Naive B cell (primary cell): ENCODE data around the gene CFAP298. TPM values are rescaled to one million over a fixed set of nuclear protein-coding genes. Genes with fewer than 3 reads are reported as not detected.
"Not testable (repeated sequence)": the region's sequence is repeated elsewhere in the genome, so short reads cannot be mapped to it uniquely, and the experiment has no call there.

Experiments used
- ATAC-seq, 2 donors: fragments of 150-1000 bp; cut with Tn5 transposase; 2 replicates each; pipeline ENCODE4 v1.10.0; 2021; ENCODE audit warnings: low read depth in 2 of 2, mild to moderate bottlenecking in 2 of 2, moderate library complexity in 2 of 2
- DNase-seq: peaks from one replicate; pipeline ENCODE4 v3.0.0; 2022
- H3K27ac Mint-ChIP-seq, 6 donors: one replicate each; pipeline ENCODE4 v1.8.0; 2020 to 2022; ENCODE audit warnings: mild to moderate bottlenecking in 6 of 6, mixed read lengths in 6 of 6, moderate library complexity in 5 of 6, inconsistent platforms in 2 of 6
- H3K27me3 Mint-ChIP-seq, 3 donors: one replicate each; pipeline ENCODE4 v1.8.0; 2021 to 2022; ENCODE audit warnings: mixed read lengths in 3 of 3, mild to moderate bottlenecking in 1 of 3
- H3K36me3 Mint-ChIP-seq, 2 donors: one replicate each; pipeline ENCODE4 v1.8.0; 2020 to 2022; ENCODE audit warnings: mixed read lengths in 2 of 2, inconsistent platforms in 1 of 2, mild to moderate bottlenecking in 1 of 2
- H3K4me1 Mint-ChIP-seq, 3 donors: one replicate each; pipeline ENCODE4 v1.8.0; 2020 to 2022; ENCODE audit warnings: mixed read lengths in 3 of 3, inconsistent platforms in 1 of 3, mild to moderate bottlenecking in 1 of 3, moderate library complexity in 1 of 3
- H3K4me3 Mint-ChIP-seq, 8 donors: one replicate each; pipeline ENCODE4 v1.8.0; 2020 to 2022; ENCODE audit warnings: mild to moderate bottlenecking in 8 of 8, mixed read lengths in 8 of 8, moderate library complexity in 8 of 8, inconsistent platforms in 2 of 8
- H3K9me3 Mint-ChIP-seq, 7 donors: one replicate each; pipeline ENCODE4 v1.8.0; 2020 to 2022; ENCODE audit warnings: mixed read lengths in 7 of 7, mild to moderate bottlenecking in 5 of 7, inconsistent platforms in 2 of 7, moderate library complexity in 1 of 7
- polyA plus RNA-seq, 6 donors: library from polyadenylated mRNA; unstranded; fragments of 300-500 nt; fragmentation: Illumina TruSeq; gene quantifications; one replicate each; pipeline ENCODE4 v1.2.3, GENCODE V29; 2021; ENCODE audit warnings: low read depth in 6 of 6

The CFAP298 gene
- polyA plus RNA-seq, 6 donors from 2014 or later = 54.8 to 65.4 (median 57.6) TPM

- H3K27me3 Mint-ChIP-seq = peaks cover 0 to 15% (median 6%) of the 10 kb centered on the region in 3 donors
- H3K36me3 Mint-ChIP-seq = peaks cover under 1 to 8% of the 10 kb centered on the region in 2 donors
- ATAC-seq = peak; percentile 2
- peak overlapping the region; percentile 39 to 99 (median 98) for H3K27ac Mint-ChIP-seq
- peaks cover 0 to 21% (median 6%) of the 10 kb centered on the region in 3 donors for H3K4me1 Mint-ChIP-seq
- H3K4me3 Mint-ChIP-seq = peak overlapping the region; percentile 88 to 99 (median 98)
- H3K9me3 Mint-ChIP-seq = peaks cover 0 to 4% (median 0%) of the 10 kb centered on the region in 7 donors
- DNase-seq = peak; percentile 34
These were observed 643 bp downstream of the CFAP298 start for GRCh38 chr21:32611471-32611997.

- Mint-ChIP-seq H3K27me3 (peaks cover 0 to 10% (median under 1%) of the 10 kb centered on the region in 3 donors), H3K4me1 (peaks cover 0 to 21% (median 6%) of the 10 kb centered on the region in 3 donors), H3K36me3 (peaks cover 6 to 13% of the 10 kb centered on the region in 2 donors), H3K4me3 (peak overlapping the region in 6 of 8 donors; percentile 19 to 97 (median 46))
- DNase-seq, ATAC-seq, H3K9me3 Mint-ChIP-seq, H3K27ac Mint-ChIP-seq: not testable (repeated sequence)
These were observed 1.2 kb downstream of the CFAP298 start for GRCh38 chr21:32610940-32611339.

GRCh38 chr21:32608851-32609250 lies 3.3 kb downstream of the CFAP298 start:
- H3K36me3 Mint-ChIP-seq = peaks cover 21 to 24% of the 10 kb centered on the region in 2 donors
- H3K4me3 Mint-ChIP-seq = peak overlapping the region in 1 of 8 donors; percentile 78
- H3K9me3 Mint-ChIP-seq = peaks cover 0 to 3% (median 0%) of the 10 kb centered on the region in 7 donors
- peak overlapping the region in 2 of 6 donors; percentile 30 to 52 for H3K27ac Mint-ChIP-seq
- DNase-seq (no peak), ATAC-seq (no peak)
- no peaks in the 10 kb centered on the region for H3K27me3 Mint-ChIP-seq
- peaks cover 4 to 21% (median 6%) of the 10 kb centered on the region in 3 donors for H3K4me1 Mint-ChIP-seq

GRCh38 chr21:32605469-32605868 lies 6.7 kb downstream of the CFAP298 start:
- no peaks in the 10 kb centered on the region for H3K27me3 Mint-ChIP-seq
- no peak overlapping the region for H3K4me3 Mint-ChIP-seq

GRCh38 chr21:32604464-32604863 lies 7.7 kb downstream of the CFAP298 start:
- Mint-ChIP-seq H3K9me3 (no peaks in the 10 kb centered on the region), H3K4me1 (peaks cover 0 to 8% (median 4%) of the 10 kb centered on the region in 3 donors), H3K27ac (no peak overlapping the region), H3K27me3 (no peaks in the 10 kb centered on the region), H3K36me3 (peaks cover 45% of the 10 kb centered on the region in 2 donors), H3K4me3 (no peak overlapping the region)
- ATAC-seq (no peak), DNase-seq (no peak)

More at GRCh38 chr21:32605469-32605868, 6.7 kb downstream of the CFAP298 start:
- peaks cover 39 to 45% of the 10 kb centered on the region in 2 donors for H3K36me3 Mint-ChIP-seq
- H3K4me1 Mint-ChIP-seq = peaks cover under 1 to 8% (median 4%) of the 10 kb centered on the region in 3 donors
- no peaks in the 10 kb centered on the region for H3K9me3 Mint-ChIP-seq
- no peak overlapping the region for H3K27ac Mint-ChIP-seq
- no peak for DNase-seq
- no peak for ATAC-seq

GRCh38 chr21:32603131-32603530 lies 9.0 kb downstream of the CFAP298 start:
- no peak for ATAC-seq
- H3K4me1 Mint-ChIP-seq = peaks cover 0 to 13% (median 4%) of the 10 kb centered on the region in 3 donors
- no peak overlapping the region for H3K27ac Mint-ChIP-seq
- H3K4me3 Mint-ChIP-seq = peak overlapping the region in 1 of 8 donors; percentile 15
- no peaks in the 10 kb centered on the region for H3K9me3 Mint-ChIP-seq
- H3K36me3 Mint-ChIP-seq = peaks cover 45 to 53% of the 10 kb centered on the region in 2 donors
- no peaks in the 10 kb centered on the region for H3K27me3 Mint-ChIP-seq
- no peak for DNase-seq

- H3K27ac Mint-ChIP-seq = no peak overlapping the region
- DNase-seq (no peak), ATAC-seq (no peak)
- peaks cover 45 to 51% of the 10 kb centered on the region in 2 donors for H3K36me3 Mint-ChIP-seq
- no peaks in the 10 kb centered on the region for H3K27me3 Mint-ChIP-seq
- no peaks in the 10 kb centered on the region for H3K9me3 Mint-ChIP-seq
- H3K4me1 Mint-ChIP-seq = peaks cover 0 to 13% (median 4%) of the 10 kb centered on the region in 3 donors
- H3K4me3 Mint-ChIP-seq = no peak overlapping the region
These were observed 10.1 kb downstream of the CFAP298 start for GRCh38 chr21:32602099-32602498.

- no peak overlapping the region for H3K4me3 Mint-ChIP-seq
- H3K36me3 Mint-ChIP-seq = peaks cover 28 to 37% of the 10 kb centered on the region in 2 donors
- H3K4me1 Mint-ChIP-seq = peaks cover 0 to 17% (median 4%) of the 10 kb centered on the region in 3 donors
- H3K27ac Mint-ChIP-seq = peak overlapping the region in 1 of 6 donors; percentile 60
- no peaks in the 10 kb centered on the region for H3K27me3 Mint-ChIP-seq
- DNase-seq = no peak
- H3K9me3 Mint-ChIP-seq = no peaks in the 10 kb centered on the region
- peak in 1 of 2 donors; percentile 48 for ATAC-seq
These were observed 12.7 kb downstream of the CFAP298 start for GRCh38 chr21:32599526-32599925.

- H3K36me3 Mint-ChIP-seq = peaks cover 23 to 37% of the 10 kb centered on the region in 2 donors
These were observed 13.1 kb downstream of the CFAP298 start for GRCh38 chr21:32599091-32599490.

GRCh38 chr21:32597205-32597604 lies 15.0 kb downstream of the CFAP298 start:
- peak overlapping the region in 1 of 6 donors; percentile 22 for H3K27ac Mint-ChIP-seq
- no peak for ATAC-seq
- peaks cover 4 to 22% of the 10 kb centered on the region in 2 donors for H3K36me3 Mint-ChIP-seq
- no peaks in the 10 kb centered on the region for H3K27me3 Mint-ChIP-seq
- no peak overlapping the region for H3K4me3 Mint-ChIP-seq
- H3K4me1 Mint-ChIP-seq = peaks cover 0 to 12% (median 0%) of the 10 kb centered on the region in 3 donors
- no peaks in the 10 kb centered on the region for H3K9me3 Mint-ChIP-seq
- no peak for DNase-seq

More at GRCh38 chr21:32599091-32599490, 13.1 kb downstream of the CFAP298 start:
- Mint-ChIP-seq H3K4me3 (no peak overlapping the region), H3K27ac (peak overlapping the region in 1 of 6 donors; percentile 20), H3K27me3 (no peaks in the 10 kb centered on the region), H3K4me1 (peaks cover 0 to 17% (median 0%) of the 10 kb centered on the region in 3 donors), H3K9me3 (no peaks in the 10 kb centered on the region)
- no peak for ATAC-seq
- no peak for DNase-seq

GRCh38 chr21:32595431-32595830 lies 16.7 kb downstream of the CFAP298 start:
- peaks cover 0 to 8% (median 0%) of the 10 kb centered on the region in 3 donors for H3K4me1 Mint-ChIP-seq

GRCh38 chr21:32593690-32594089 lies 18.5 kb downstream of the CFAP298 start:
- DNase-seq (no peak), ATAC-seq (no peak)
- no peak overlapping the region for H3K4me3 Mint-ChIP-seq
- no peaks in the 10 kb centered on the region for H3K9me3 Mint-ChIP-seq
- peaks cover 0 to 3% (median 0%) of the 10 kb centered on the region in 3 donors for H3K4me1 Mint-ChIP-seq
- H3K27me3 Mint-ChIP-seq = no peaks in the 10 kb centered on the region
- H3K36me3 Mint-ChIP-seq = peaks cover 0 to 5% of the 10 kb centered on the region in 2 donors
- no peak overlapping the region for H3K27ac Mint-ChIP-seq

More at GRCh38 chr21:32595431-32595830, 16.7 kb downstream of the CFAP298 start:
- no peak for DNase-seq
- peak overlapping the region in 1 of 6 donors; percentile 58 for H3K27ac Mint-ChIP-seq
- H3K27me3 Mint-ChIP-seq = no peaks in the 10 kb centered on the region
- no peak overlapping the region for H3K4me3 Mint-ChIP-seq
- ATAC-seq = no peak
- peaks cover 0 to 20% of the 10 kb centered on the region in 2 donors for H3K36me3 Mint-ChIP-seq
- no peaks in the 10 kb centered on the region for H3K9me3 Mint-ChIP-seq

GRCh38 chr21:32592929-32593502 lies 19.2 kb downstream of the CFAP298 start:
- H3K27ac Mint-ChIP-seq = no peak overlapping the region
- H3K4me3 Mint-ChIP-seq = no peak overlapping the region
- H3K27me3 Mint-ChIP-seq = no peaks in the 10 kb centered on the region
- DNase-seq = no peak
- H3K36me3 Mint-ChIP-seq = peaks cover 0 to 5% of the 10 kb centered on the region in 2 donors
- H3K4me1 Mint-ChIP-seq = peaks cover 0 to 3% (median 0%) of the 10 kb centered on the region in 3 donors
- no peak for ATAC-seq
- no peaks in the 10 kb centered on the region for H3K9me3 Mint-ChIP-seq

GRCh38 chr21:32590130-32590529 lies 22.0 kb downstream of the CFAP298 start:
- no peaks in the 10 kb centered on the region for H3K27me3 Mint-ChIP-seq

More at GRCh38 chr21:32590130-32590529, 22.0 kb downstream of the CFAP298 start:
- DNase-seq (no peak), ATAC-seq (no peak)
- Mint-ChIP-seq H3K4me3 (no peak overlapping the region), H3K27ac (no peak overlapping the region), H3K9me3 (no peaks in the 10 kb centered on the region), H3K36me3 (no peaks in the 10 kb centered on the region), H3K4me1 (no peaks in the 10 kb centered on the region)
